NCI-H446 (cell line): ENCODE measurements around the gene PTGIS.
A peak's percentile ranks its signal among the peaks of the same experiment; 100 is the strongest.

Source experiments
- DNase-seq, 2 experiments: peaks; one replicate each; lab custom pipeline; 2025; lab: John Stamatoyannopoulos, UW

The PTGIS gene

GRCh38 chr20:49469060-49469459 lies 98.9 kb downstream of the PTGIS start:
- DNase-seq = no peak

GRCh38 chr20:49468412-49468811 lies 99.5 kb downstream of the PTGIS start:
- no peak for DNase-seq

- DNase-seq = no peak
Observed at GRCh38 chr20:49466114-49466912, 101.6 kb downstream of the PTGIS start.

GRCh38 chr20:49464556-49464955 lies 103.4 kb downstream of the PTGIS start:
- DNase-seq = no peak

GRCh38 chr20:49462626-49463025 lies 105.3 kb downstream of the PTGIS start:
- no peak for DNase-seq

GRCh38 chr20:49461894-49462620 lies 105.9 kb downstream of the PTGIS start:
- DNase-seq = no peak

GRCh38 chr20:49460916-49461315 lies 107.0 kb downstream of the PTGIS start:
- peak in 1 of 2 experiments; percentile 74 for DNase-seq

- DNase-seq = no peak
Observed at GRCh38 chr20:49460131-49460530, 107.8 kb downstream of the PTGIS start.

GRCh38 chr20:49459684-49460083 lies 108.3 kb downstream of the PTGIS start:
- no peak for DNase-seq

- no peak for DNase-seq
Observed at GRCh38 chr20:49457444-49457843, 110.5 kb downstream of the PTGIS start.

GRCh38 chr20:49456646-49457045 lies 111.3 kb downstream of the PTGIS start:
- no peak for DNase-seq

GRCh38 chr20:49455691-49456090 lies 112.2 kb downstream of the PTGIS start:
- DNase-seq = peak in 1 of 2 experiments; percentile 51
